ENCODE results near the gene ALOX15B. TPM values are rescaled to one million over a fixed set of nuclear protein-coding genes. Genes with fewer than 3 reads are reported as not detected.
"Not testable (repeated sequence)": the region's sequence is repeated elsewhere in the genome, so short reads cannot be mapped to it uniquely, and the experiment has no call there.

ALOX15B gene
- total and polyA plus RNA-seq, 5 experiments from 2014 or later, result not detected

GRCh38 chr17:8015957-8016631 is 22.8 kb upstream of the ALOX15B start:
- no peaks in the 10 kb centered on the region for H3K9me3 Mint-ChIP-seq
- H3K27me3 Mint-ChIP-seq, result peaks cover 4 to 29% (median 7%) of the 10 kb centered on the region in 5 donors
- peak overlapping the region; percentile 74 to 88 (median 83) for H3K4me3 Mint-ChIP-seq
- H3K36me3 Mint-ChIP-seq, result no peaks in the 10 kb centered on the region
- ATAC-seq (peak; percentile 45 to 68), DNase-seq (peak in 2 of 10 donors; percentile 23 to 27)
- H3K27ac Mint-ChIP-seq, result peak overlapping the region in 2 of 10 donors; percentile 11 to 72
- POLR2A ChIA-PET, result no interaction called here
- peaks cover 8 to 35% (median 20%) of the 10 kb centered on the region in 4 donors for H3K4me1 Mint-ChIP-seq

DNA sequence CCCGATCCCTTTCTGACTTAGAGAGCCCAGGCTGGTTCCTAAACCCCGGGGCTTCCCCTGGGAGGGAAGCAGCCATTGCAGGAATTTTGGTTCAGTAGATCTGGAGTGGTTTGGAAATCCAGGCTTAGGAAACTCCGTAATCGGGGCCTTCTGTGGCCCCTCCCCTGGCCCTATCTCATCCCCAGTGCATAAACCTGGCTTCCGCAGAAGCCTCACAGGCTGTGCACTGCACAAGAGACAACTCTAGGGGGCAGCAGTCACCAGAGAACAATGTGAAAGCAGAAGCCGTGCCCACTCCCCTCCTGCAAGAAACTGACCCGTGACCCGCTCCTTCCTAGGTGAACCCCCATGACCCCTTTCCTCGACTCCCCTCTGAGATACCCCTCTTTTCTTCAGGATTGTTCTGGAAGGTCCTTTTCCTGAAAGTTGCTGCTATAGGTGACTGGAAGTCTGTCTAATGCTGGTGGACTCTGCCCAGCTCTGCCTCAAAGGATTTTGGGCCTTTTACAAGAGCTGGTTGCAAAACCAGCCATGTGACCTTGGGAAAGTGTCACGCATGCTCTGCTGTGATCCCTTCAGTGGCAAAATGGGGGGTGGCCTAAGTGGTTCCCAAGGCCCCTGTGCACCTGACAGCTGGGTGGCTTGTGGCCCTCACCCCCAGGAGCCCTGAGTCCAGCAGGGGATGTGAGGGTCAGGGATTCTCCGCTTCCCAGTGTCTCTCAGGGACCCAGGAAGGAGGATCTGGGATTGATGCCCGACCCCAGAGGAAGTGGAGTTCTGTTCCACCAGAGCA is 22.0 kb upstream of the ALOX15B start:
- peak overlapping the region; percentile 74 to 88 (median 83) for H3K4me3 Mint-ChIP-seq
- peak overlapping the region in 1 of 10 donors; percentile 72 for H3K27ac Mint-ChIP-seq
- peak; percentile 85 to 90 for ATAC-seq
- no peaks in the 10 kb centered on the region for H3K9me3 Mint-ChIP-seq
- peaks cover 8 to 35% (median 20%) of the 10 kb centered on the region in 4 donors for H3K4me1 Mint-ChIP-seq
- peaks cover 5 to 30% (median 10%) of the 10 kb centered on the region in 5 donors for H3K27me3 Mint-ChIP-seq
- H3K36me3 Mint-ChIP-seq, result no peaks in the 10 kb centered on the region
- DNase-seq, result peak in 6 of 10 donors; percentile 29 to 50 (median 44)
- POLR2A ChIA-PET, result no interaction called here

DNA sequence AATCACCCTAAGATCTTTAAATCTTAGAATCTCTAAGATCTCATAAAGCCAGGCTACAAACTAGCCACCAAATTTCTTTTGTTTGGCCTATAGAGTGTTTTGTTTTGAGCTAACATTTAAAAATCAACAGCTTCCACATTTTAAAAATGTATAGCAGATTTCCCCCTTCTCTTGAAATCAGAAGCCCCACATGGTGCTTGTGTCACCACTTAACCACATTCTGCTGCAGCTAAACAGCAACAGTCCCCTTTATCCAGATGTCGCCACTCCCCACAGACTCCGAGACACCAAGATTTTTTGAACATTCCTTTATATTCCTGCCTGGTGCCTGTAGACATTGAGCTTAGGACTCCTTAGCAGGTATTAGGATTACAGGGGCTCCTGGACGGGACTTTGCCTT is 20.4 kb upstream of the ALOX15B start:
- H3K4me3 Mint-ChIP-seq, result no peak overlapping the region
- H3K36me3 Mint-ChIP-seq, result no peaks in the 10 kb centered on the region
- H3K27ac Mint-ChIP-seq, result no peak overlapping the region
- H3K4me1 Mint-ChIP-seq, result peaks cover 7 to 28% (median 15%) of the 10 kb centered on the region in 4 donors
- ATAC-seq, result no peak
- POLR2A ChIA-PET, result interaction anchor here (0.5 to 0.6 kb wide), 2 partner anchors 429 to 572 kb away, joined by 3 to 4 read pairs; no protein-coding TSS in a partner anchor
- no peak for DNase-seq
- H3K27me3 Mint-ChIP-seq, result peaks cover 7 to 30% (median 15%) of the 10 kb centered on the region in 5 donors
- H3K9me3 Mint-ChIP-seq, result no peaks in the 10 kb centered on the region

DNA sequence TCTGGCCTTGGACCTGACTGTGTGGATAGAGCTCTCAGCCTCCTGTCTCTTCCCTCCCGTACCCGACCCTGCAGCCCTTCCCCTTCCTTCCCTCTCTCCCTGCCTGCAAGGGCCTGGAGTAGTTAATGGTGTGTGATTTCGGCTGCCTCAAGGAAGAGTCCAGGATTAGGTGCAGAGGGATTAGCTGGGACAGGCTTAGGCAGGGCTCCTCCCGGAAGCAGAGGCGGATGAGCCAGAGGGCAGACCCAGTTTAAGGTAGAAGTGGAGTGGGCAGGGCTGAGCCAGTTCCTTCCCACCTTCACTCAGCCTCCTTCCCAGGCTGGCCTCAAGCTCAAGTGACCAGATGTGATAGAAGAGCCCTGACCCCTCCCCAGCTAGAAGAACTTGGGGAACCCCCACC is 19.7 kb upstream of the ALOX15B start:
- Mint-ChIP-seq H3K27me3 (peaks cover 7 to 31% (median 15%) of the 10 kb centered on the region in 5 donors), H3K9me3 (no peaks in the 10 kb centered on the region), H3K27ac (peak overlapping the region in 2 of 10 donors; percentile 4 to 9), H3K4me3 (no peak overlapping the region), H3K4me1 (peaks cover 5 to 26% (median 12%) of the 10 kb centered on the region in 4 donors), H3K36me3 (no peaks in the 10 kb centered on the region)
- ATAC-seq (no peak), DNase-seq (peak in 1 of 10 donors; percentile 7)
- POLR2A ChIA-PET, result interaction anchor here (0.5 to 0.6 kb wide), 2 partner anchors 430 to 573 kb away, joined by 3 to 4 read pairs; no protein-coding TSS in a partner anchor

- POLR2A ChIA-PET, result no interaction called here
- H3K4me3 Mint-ChIP-seq, result no peak overlapping the region
- no peaks in the 10 kb centered on the region for H3K36me3 Mint-ChIP-seq
- peaks cover 5 to 24% (median 12%) of the 10 kb centered on the region in 4 donors for H3K4me1 Mint-ChIP-seq
- H3K9me3 Mint-ChIP-seq, result no peaks in the 10 kb centered on the region
- peaks cover 9 to 38% (median 17%) of the 10 kb centered on the region in 5 donors for H3K27me3 Mint-ChIP-seq
- no peak for ATAC-seq
- DNase-seq, result no peak
- H3K27ac Mint-ChIP-seq, result peak overlapping the region in 1 of 10 donors; percentile 12
These were observed 18.9 kb upstream of the ALOX15B start for GRCh38 chr17:8019665-8020650.

DNA sequence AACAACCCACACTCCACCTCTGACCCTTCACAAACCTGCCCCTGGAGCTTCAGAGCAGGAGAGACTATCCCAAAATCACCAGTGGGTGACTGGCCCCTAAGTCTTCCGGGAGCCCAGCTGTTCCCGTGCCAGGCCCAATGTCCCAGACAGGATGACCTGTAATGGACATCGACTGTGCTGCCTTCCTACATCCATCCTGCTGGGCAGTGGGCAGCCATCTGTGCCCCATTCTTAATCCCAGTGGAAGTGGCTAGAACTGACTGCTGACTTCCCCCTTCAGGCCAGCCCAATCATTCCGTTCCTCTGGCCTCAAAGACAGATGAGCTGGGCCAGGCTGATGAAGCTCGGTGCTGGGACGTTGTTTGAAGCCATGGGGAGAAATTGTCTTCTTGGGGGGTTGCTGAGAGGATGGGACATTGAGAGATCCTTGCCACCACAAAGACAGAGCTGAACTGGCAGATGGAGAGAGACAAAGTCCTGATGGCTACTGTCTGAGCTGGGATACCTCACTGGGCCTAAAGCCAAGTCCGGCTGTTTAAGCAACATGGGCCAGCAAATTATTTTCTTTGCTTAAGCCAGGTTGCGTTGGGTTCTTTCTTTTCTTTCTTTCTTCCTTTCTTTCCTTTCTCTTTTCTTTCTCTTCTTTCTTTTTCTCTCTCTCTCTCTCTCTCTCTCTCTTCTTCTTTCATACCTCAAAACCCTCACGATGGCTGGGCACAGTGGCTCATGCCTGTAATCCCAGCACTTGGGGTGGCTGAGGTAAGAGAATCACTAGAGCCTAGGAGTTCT is 17.9 kb upstream of the ALOX15B start:
- Mint-ChIP-seq H3K4me1 (peaks cover 3 to 20% (median 10%) of the 10 kb centered on the region in 4 donors), H3K27me3 (peaks cover 9 to 38% (median 17%) of the 10 kb centered on the region in 5 donors), H3K36me3 (no peaks in the 10 kb centered on the region), H3K4me3 (no peak overlapping the region), H3K9me3 (no peaks in the 10 kb centered on the region), H3K27ac (peak overlapping the region in 1 of 10 donors; percentile 19)
- POLR2A ChIA-PET, result no interaction called here
- no peak for ATAC-seq
- DNase-seq, result no peak

- H3K36me3 Mint-ChIP-seq, result no peaks in the 10 kb centered on the region
- peaks cover 8 to 34% (median 16%) of the 10 kb centered on the region in 5 donors for H3K27me3 Mint-ChIP-seq
- POLR2A ChIA-PET, result no interaction called here
- DNase-seq, result no peak
- H3K9me3 Mint-ChIP-seq, result no peaks in the 10 kb centered on the region
- ATAC-seq, result no peak
- H3K27ac Mint-ChIP-seq, result no peak overlapping the region
- no peak overlapping the region for H3K4me3 Mint-ChIP-seq
- H3K4me1 Mint-ChIP-seq, result peaks cover 2 to 12% (median 3%) of the 10 kb centered on the region in 4 donors
These were observed 17.1 kb upstream of the ALOX15B start for GRCh38 chr17:8021565-8022359.

GRCh38 chr17:8022360-8023003 is 16.4 kb upstream of the ALOX15B start:
- POLR2A ChIA-PET, result no interaction called here

DNA sequence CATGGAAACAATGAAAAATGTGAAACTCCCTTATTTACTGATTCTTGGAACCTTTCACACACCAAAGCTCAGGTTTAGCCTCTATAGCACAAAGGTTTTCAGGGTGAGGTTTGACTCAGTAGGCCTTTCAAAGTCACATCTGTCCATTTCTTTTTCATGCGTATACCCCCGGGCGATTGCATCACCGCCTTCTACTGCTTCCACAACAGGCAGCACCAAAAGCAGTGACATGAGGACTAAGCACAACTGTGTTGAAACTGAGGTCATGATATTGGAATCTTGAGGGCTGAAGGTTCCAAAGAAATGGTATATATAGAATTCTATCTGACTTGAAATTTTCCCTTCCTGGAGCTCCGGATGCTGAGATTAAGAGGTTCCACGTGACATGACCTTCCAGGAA is 14.7 kb upstream of the ALOX15B start:
- DNase-seq, H3K4me3 Mint-ChIP-seq, H3K4me1 Mint-ChIP-seq, ATAC-seq, H3K36me3 Mint-ChIP-seq, H3K9me3 Mint-ChIP-seq, POLR2A ChIA-PET: not testable (repeated sequence)
- Mint-ChIP-seq H3K27me3 (peaks cover 23 to 50% (median 27%) of the 10 kb centered on the region in 5 donors), H3K27ac (peak overlapping the region in 1 of 10 donors; percentile 47)

More at GRCh38 chr17:8022360-8023003, 16.4 kb upstream of the ALOX15B start:
- Mint-ChIP-seq H3K4me3 (no peak overlapping the region), H3K4me1 (peaks cover 0 to 10% (median 0%) of the 10 kb centered on the region in 4 donors), H3K27me3 (peaks cover 12 to 34% (median 18%) of the 10 kb centered on the region in 5 donors), H3K9me3 (no peaks in the 10 kb centered on the region), H3K27ac (no peak overlapping the region), H3K36me3 (no peaks in the 10 kb centered on the region)
- no peak for DNase-seq
- no peak for ATAC-seq

GRCh38 chr17:8025176-8025911 is 13.5 kb upstream of the ALOX15B start:
- no peak for DNase-seq
- no peak overlapping the region for H3K4me3 Mint-ChIP-seq
- no peak for ATAC-seq
- H3K4me1 Mint-ChIP-seq, result no peaks in the 10 kb centered on the region
- H3K36me3 Mint-ChIP-seq, result no peaks in the 10 kb centered on the region
- H3K9me3 Mint-ChIP-seq, result no peaks in the 10 kb centered on the region
- POLR2A ChIA-PET, result no interaction called here
- peaks cover 23 to 50% (median 31%) of the 10 kb centered on the region in 5 donors for H3K27me3 Mint-ChIP-seq
- no peak overlapping the region for H3K27ac Mint-ChIP-seq

Measured in naive thymus-derived CD8-positive, alpha-beta T cell (primary cell).